ENCODE data around the gene SIAH2. TPM values are rescaled to one million over a fixed set of nuclear protein-coding genes. Genes with fewer than 3 reads are reported as not detected.

SIAH2 gene
- polyA plus RNA-seq, 2 donors, result 16.3 to 32.4 TPM

- Histone ChIP-seq H3K36me3 (ENCODE audit: control insufficient read depth in 2 of 2, insufficient read depth in 2 of 2, low read length in 1 of 2) (no peaks in the 10 kb centered on the region), H3K9me3 (ENCODE audit: control insufficient read depth in 2 of 2, insufficient read depth in 1 of 2, low read depth in 1 of 2, low read length in 1 of 2) (peaks cover 0 to under 1% of the 10 kb centered on the region in 2 donors), H3K4me1 (ENCODE audit: control insufficient read depth in 2 of 2, insufficient read depth in 2 of 2, low read length in 1 of 2) (no peaks in the 10 kb centered on the region), H3K4me3 (ENCODE audit: low read depth in 1 of 2, low read length in 2 of 2) (no peak overlapping the region), H3K27ac (ENCODE audit: low read depth in 2 of 2, low read length in 1 of 2) (no peak overlapping the region), H3K27me3 (ENCODE audit: control insufficient read depth in 1 of 2, insufficient read depth in 2 of 2, low read length in 2 of 2) (no peaks in the 10 kb centered on the region)
- WGBS, 2 donors, result 97% methylated on average over 42 of the region's 42 CpGs
These were observed 15.9 kb upstream of the SIAH2 start for GRCh38 chr3:150778793-150779401.

- Histone ChIP-seq H3K4me3 (ENCODE audit: low read depth in 1 of 2, low read length in 2 of 2) (no peak overlapping the region), H3K36me3 (ENCODE audit: control insufficient read depth in 2 of 2, insufficient read depth in 2 of 2, low read length in 1 of 2) (no peaks in the 10 kb centered on the region), H3K27me3 (ENCODE audit: control insufficient read depth in 1 of 2, insufficient read depth in 2 of 2, low read length in 2 of 2) (no peaks in the 10 kb centered on the region), H3K9me3 (ENCODE audit: control insufficient read depth in 2 of 2, insufficient read depth in 1 of 2, low read depth in 1 of 2, low read length in 1 of 2) (peaks cover 0 to 2% of the 10 kb centered on the region in 2 donors), H3K27ac (ENCODE audit: low read depth in 2 of 2, low read length in 1 of 2) (no peak overlapping the region), H3K4me1 (ENCODE audit: control insufficient read depth in 2 of 2, insufficient read depth in 2 of 2, low read length in 1 of 2) (no peaks in the 10 kb centered on the region)
- 98% methylated on average over 7 of the region's 7 CpGs for WGBS, 2 donors
These were observed 12.1 kb upstream of the SIAH2 start for GRCh38 chr3:150775001-150775599.

GRCh38 chr3:150773616-150774192 is 10.7 kb upstream of the SIAH2 start:
- peaks cover 0 to 2% of the 10 kb centered on the region in 2 donors for H3K9me3 ChIP-seq (ENCODE audit: control insufficient read depth in 2 of 2, insufficient read depth in 1 of 2, low read depth in 1 of 2, low read length in 1 of 2)
- no peak overlapping the region for H3K4me3 ChIP-seq (ENCODE audit: low read depth in 1 of 2, low read length in 2 of 2)
- WGBS, 2 donors, result 89 to 92% methylated on average over 14 of the region's 14 CpGs
- no peak overlapping the region for H3K27ac ChIP-seq (ENCODE audit: low read depth in 2 of 2, low read length in 1 of 2)
- H3K27me3 ChIP-seq (ENCODE audit: control insufficient read depth in 1 of 2, insufficient read depth in 2 of 2, low read length in 2 of 2), result no peaks in the 10 kb centered on the region
- no peaks in the 10 kb centered on the region for H3K4me1 ChIP-seq (ENCODE audit: control insufficient read depth in 2 of 2, insufficient read depth in 2 of 2, low read length in 1 of 2)
- no peaks in the 10 kb centered on the region for H3K36me3 ChIP-seq (ENCODE audit: control insufficient read depth in 2 of 2, insufficient read depth in 2 of 2, low read length in 1 of 2)

GRCh38 chr3:150771600-150771999 is 8.6 kb upstream of the SIAH2 start:
- H3K27me3 ChIP-seq (ENCODE audit: control insufficient read depth in 1 of 2, insufficient read depth in 2 of 2, low read length in 2 of 2), result no peaks in the 10 kb centered on the region
- 84 to 91% methylated on average over 2 of the region's 2 CpGs for WGBS, 2 donors
- H3K27ac ChIP-seq (ENCODE audit: low read depth in 2 of 2, low read length in 1 of 2), result no peak overlapping the region
- no peaks in the 10 kb centered on the region for H3K36me3 ChIP-seq (ENCODE audit: control insufficient read depth in 2 of 2, insufficient read depth in 2 of 2, low read length in 1 of 2)
- H3K4me3 ChIP-seq (ENCODE audit: low read depth in 1 of 2, low read length in 2 of 2), result no peak overlapping the region
- H3K4me1 ChIP-seq (ENCODE audit: control insufficient read depth in 2 of 2, insufficient read depth in 2 of 2, low read length in 1 of 2), result no peaks in the 10 kb centered on the region
- H3K9me3 ChIP-seq (ENCODE audit: control insufficient read depth in 2 of 2, insufficient read depth in 1 of 2, low read depth in 1 of 2, low read length in 1 of 2), result peaks cover 0 to 2% of the 10 kb centered on the region in 2 donors

- peaks cover 0 to 2% of the 10 kb centered on the region in 2 donors for H3K9me3 ChIP-seq (ENCODE audit: control insufficient read depth in 2 of 2, insufficient read depth in 1 of 2, low read depth in 1 of 2, low read length in 1 of 2)
- no peaks in the 10 kb centered on the region for H3K27me3 ChIP-seq (ENCODE audit: control insufficient read depth in 1 of 2, insufficient read depth in 2 of 2, low read length in 2 of 2)
- H3K4me3 ChIP-seq (ENCODE audit: low read depth in 1 of 2, low read length in 2 of 2), result no peak overlapping the region
- H3K36me3 ChIP-seq (ENCODE audit: control insufficient read depth in 2 of 2, insufficient read depth in 2 of 2, low read length in 1 of 2), result no peaks in the 10 kb centered on the region
- H3K4me1 ChIP-seq (ENCODE audit: control insufficient read depth in 2 of 2, insufficient read depth in 2 of 2, low read length in 1 of 2), result no peaks in the 10 kb centered on the region
- no peak overlapping the region for H3K27ac ChIP-seq (ENCODE audit: low read depth in 2 of 2, low read length in 1 of 2)
- WGBS, 2 donors, result 85 to 86% methylated on average over 3 of the region's 3 CpGs
These were observed 7.7 kb upstream of the SIAH2 start for GRCh38 chr3:150770681-150771080.

GRCh38 chr3:150766742-150767141 is 3.8 kb upstream of the SIAH2 start:
- Histone ChIP-seq H3K9me3 (ENCODE audit: control insufficient read depth in 2 of 2, insufficient read depth in 1 of 2, low read depth in 1 of 2, low read length in 1 of 2) (no peaks in the 10 kb centered on the region), H3K27me3 (ENCODE audit: control insufficient read depth in 1 of 2, insufficient read depth in 2 of 2, low read length in 2 of 2) (no peaks in the 10 kb centered on the region), H3K36me3 (ENCODE audit: control insufficient read depth in 2 of 2, insufficient read depth in 2 of 2, low read length in 1 of 2) (no peaks in the 10 kb centered on the region), H3K4me1 (ENCODE audit: control insufficient read depth in 2 of 2, insufficient read depth in 2 of 2, low read length in 1 of 2) (no peaks in the 10 kb centered on the region), H3K27ac (ENCODE audit: low read depth in 2 of 2, low read length in 1 of 2) (no peak overlapping the region), H3K4me3 (ENCODE audit: low read depth in 1 of 2, low read length in 2 of 2) (no peak overlapping the region)
- WGBS, 2 donors, result 90 to 95% methylated on average over 3 of the region's 3 CpGs

GRCh38 chr3:150765949-150766720 is 3.2 kb upstream of the SIAH2 start:
- Histone ChIP-seq H3K4me1 (ENCODE audit: control insufficient read depth in 2 of 2, insufficient read depth in 2 of 2, low read length in 1 of 2) (no peaks in the 10 kb centered on the region), H3K9me3 (ENCODE audit: control insufficient read depth in 2 of 2, insufficient read depth in 1 of 2, low read depth in 1 of 2, low read length in 1 of 2) (no peaks in the 10 kb centered on the region), H3K4me3 (ENCODE audit: low read depth in 1 of 2, low read length in 2 of 2) (no peak overlapping the region), H3K27me3 (ENCODE audit: control insufficient read depth in 1 of 2, insufficient read depth in 2 of 2, low read length in 2 of 2) (no peaks in the 10 kb centered on the region), H3K36me3 (ENCODE audit: control insufficient read depth in 2 of 2, insufficient read depth in 2 of 2, low read length in 1 of 2) (no peaks in the 10 kb centered on the region), H3K27ac (ENCODE audit: low read depth in 2 of 2, low read length in 1 of 2) (no peak overlapping the region)
- 82 to 87% methylated on average over 8 of the region's 8 CpGs for WGBS, 2 donors

- no peaks in the 10 kb centered on the region for H3K27me3 ChIP-seq (ENCODE audit: control insufficient read depth in 1 of 2, insufficient read depth in 2 of 2, low read length in 2 of 2)
- H3K4me1 ChIP-seq (ENCODE audit: control insufficient read depth in 2 of 2, insufficient read depth in 2 of 2, low read length in 1 of 2), result no peaks in the 10 kb centered on the region
- no peaks in the 10 kb centered on the region for H3K36me3 ChIP-seq (ENCODE audit: control insufficient read depth in 2 of 2, insufficient read depth in 2 of 2, low read length in 1 of 2)
- H3K9me3 ChIP-seq (ENCODE audit: control insufficient read depth in 2 of 2, insufficient read depth in 1 of 2, low read depth in 1 of 2, low read length in 1 of 2), result no peaks in the 10 kb centered on the region
- no peak overlapping the region for H3K4me3 ChIP-seq (ENCODE audit: low read depth in 1 of 2, low read length in 2 of 2)
- no peak overlapping the region for H3K27ac ChIP-seq (ENCODE audit: low read depth in 2 of 2, low read length in 1 of 2)
- WGBS, 2 donors, result 94 to 99% methylated on average over 2 of the region's 2 CpGs
These were observed 2.0 kb upstream of the SIAH2 start for GRCh38 chr3:150764967-150765366.

GRCh38 chr3:150764566-150764965 is 1.6 kb upstream of the SIAH2 start:
- WGBS, 2 donors, result 54 to 56% methylated on average over 5 of the region's 5 CpGs
- no peak overlapping the region for H3K27ac ChIP-seq (ENCODE audit: low read depth in 2 of 2, low read length in 1 of 2)
- no peaks in the 10 kb centered on the region for H3K36me3 ChIP-seq (ENCODE audit: control insufficient read depth in 2 of 2, insufficient read depth in 2 of 2, low read length in 1 of 2)
- H3K4me3 ChIP-seq (ENCODE audit: low read depth in 1 of 2, low read length in 2 of 2), result no peak overlapping the region
- H3K4me1 ChIP-seq (ENCODE audit: control insufficient read depth in 2 of 2, insufficient read depth in 2 of 2, low read length in 1 of 2), result no peaks in the 10 kb centered on the region
- no peaks in the 10 kb centered on the region for H3K27me3 ChIP-seq (ENCODE audit: control insufficient read depth in 1 of 2, insufficient read depth in 2 of 2, low read length in 2 of 2)
- H3K9me3 ChIP-seq (ENCODE audit: control insufficient read depth in 2 of 2, insufficient read depth in 1 of 2, low read depth in 1 of 2, low read length in 1 of 2), result no peaks in the 10 kb centered on the region

Data from esophagus (tissue), 2 donors.